DMS114 treated with DMSO at 0.1 percent for 48 hours (cell line): ENCODE data around the gene FRMD6.

Source experiments
- DNase-seq: peaks from one replicate; lab custom pipeline; 2025; ENCODE audit not compliant: unreplicated experiment; lab: John Stamatoyannopoulos, UW

FRMD6 gene

GRCh38 chr14:51663783-51664326, 12.1 kb downstream of the FRMD6 start:
- DNase-seq, result no peak

GRCh38 chr14:51666070-51666469, 14.4 kb downstream of the FRMD6 start:
- DNase-seq, result no peak

- no peak for DNase-seq
Observed at GRCh38 chr14:51666826-51667225, 15.1 kb downstream of the FRMD6 start.

- no peak for DNase-seq
Observed at GRCh38 chr14:51668870-51669269, 17.2 kb downstream of the FRMD6 start.

- no peak for DNase-seq
Observed at GRCh38 chr14:51674294-51675002, 22.7 kb downstream of the FRMD6 start.

- no peak for DNase-seq
Observed at GRCh38 chr14:51676549-51676948, 24.8 kb downstream of the FRMD6 start.

GRCh38 chr14:51677266-51677665, 25.6 kb downstream of the FRMD6 start:
- DNase-seq, result no peak

- DNase-seq, result no peak
Observed at GRCh38 chr14:51677738-51678137, 26.0 kb downstream of the FRMD6 start.

GRCh38 chr14:51680031-51680430, 28.3 kb downstream of the FRMD6 start:
- no peak for DNase-seq

- no peak for DNase-seq
Observed at GRCh38 chr14:51681411-51681810, 29.7 kb downstream of the FRMD6 start.

- DNase-seq, result no peak
Observed at GRCh38 chr14:51682411-51682810, 30.7 kb downstream of the FRMD6 start.

- no peak for DNase-seq
Observed at GRCh38 chr14:51684760-51685159, 33.0 kb downstream of the FRMD6 start.

GRCh38 chr14:51691176-51691575, 39.5 kb downstream of the FRMD6 start:
- DNase-seq, result no peak

GRCh38 chr14:51692646-51693045, 40.9 kb downstream of the FRMD6 start:
- no peak for DNase-seq

GRCh38 chr14:51697848-51698247, 46.1 kb downstream of the FRMD6 start:
- no peak for DNase-seq

- no peak for DNase-seq
Observed at GRCh38 chr14:51701951-51702350, 50.2 kb downstream of the FRMD6 start.

- no peak for DNase-seq
Observed at GRCh38 chr14:51703787-51704186, 52.1 kb downstream of the FRMD6 start.

GRCh38 chr14:51704545-51704944, 52.8 kb downstream of the FRMD6 start:
- no peak for DNase-seq

GRCh38 chr14:51707327-51707726, 55.6 kb downstream of the FRMD6 start:
- no peak for DNase-seq

- DNase-seq, result no peak
Observed at GRCh38 chr14:51711505-51711904, 59.8 kb downstream of the FRMD6 start.

- no peak for DNase-seq
Observed at GRCh38 chr14:51715250-51715649, 63.5 kb downstream of the FRMD6 start.

- DNase-seq, result no peak
Observed at GRCh38 chr14:51715742-51716141, 64.0 kb downstream of the FRMD6 start.

GRCh38 chr14:51716610-51717009, 64.9 kb downstream of the FRMD6 start:
- no peak for DNase-seq
